Dedifferentiated amniotic fluid mesenchymal stem cell (primary cell): ENCODE data around the gene IGFBP1.
"Not testable (repeated sequence)": the region's sequence is repeated elsewhere in the genome, so short reads cannot be mapped to it uniquely, and the experiment has no call there.

Source experiments
- DNase-seq: peaks from one replicate; pipeline ENCODE4 v3.0.0-alpha.2; 2016; ENCODE audit errors: extremely low spot score

IGFBP1 gene

DNA sequence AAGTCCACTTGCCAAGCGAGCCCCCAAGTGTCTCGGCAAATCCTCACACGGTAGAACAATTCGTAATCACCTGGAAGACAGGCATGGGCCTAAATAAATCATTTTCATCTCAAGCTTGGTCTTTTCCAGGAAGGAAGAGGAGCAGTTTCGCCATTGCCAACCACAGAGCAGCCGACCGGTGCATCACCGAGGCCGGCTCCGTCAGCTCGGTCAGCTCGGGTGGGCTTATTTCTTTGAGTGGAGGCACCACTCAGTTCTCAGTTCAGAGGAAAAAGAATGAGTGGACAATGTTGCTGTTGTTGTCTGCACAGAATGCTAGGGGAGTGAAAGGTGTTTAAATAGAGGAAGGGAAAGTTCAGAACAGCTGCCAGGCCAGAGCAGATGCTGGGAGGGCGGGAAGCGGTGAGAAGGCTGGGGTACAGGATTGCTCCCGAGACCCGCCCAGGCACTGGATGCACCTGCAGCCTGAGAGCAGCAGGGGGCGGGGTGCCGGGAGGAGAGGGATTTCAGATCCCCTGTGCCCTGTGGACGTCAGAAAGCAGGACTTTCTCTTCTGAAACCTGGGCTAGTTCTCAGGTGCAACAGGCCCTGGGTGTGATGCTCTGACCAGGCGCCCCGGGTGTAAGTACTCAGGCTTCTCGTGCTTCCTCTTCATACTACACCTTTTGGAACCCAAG lies 50.5 kb downstream of the IGFBP1 start:
- DNase-seq: no peak

DNA sequence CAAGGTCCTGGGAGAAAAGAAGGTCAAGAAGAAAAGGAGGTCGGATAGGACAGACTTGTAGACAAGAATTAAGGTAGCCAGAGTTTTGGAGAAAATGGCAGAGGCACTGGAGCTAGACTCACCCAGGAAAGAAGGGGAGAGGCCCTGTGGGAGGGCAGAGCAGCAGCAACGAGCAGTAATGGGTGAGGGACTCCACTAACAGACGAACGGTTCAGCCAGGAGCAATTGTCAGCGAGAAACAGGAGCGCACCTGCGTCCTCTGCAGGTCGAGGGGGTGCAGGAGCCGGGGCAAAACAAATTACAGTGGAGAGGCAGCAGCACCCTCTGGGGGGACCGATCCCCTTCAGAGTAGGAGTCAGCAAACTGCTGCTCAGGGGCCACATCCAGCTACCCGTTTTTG lies 51.3 kb downstream of the IGFBP1 start:
- no peak for DNase-seq

DNA sequence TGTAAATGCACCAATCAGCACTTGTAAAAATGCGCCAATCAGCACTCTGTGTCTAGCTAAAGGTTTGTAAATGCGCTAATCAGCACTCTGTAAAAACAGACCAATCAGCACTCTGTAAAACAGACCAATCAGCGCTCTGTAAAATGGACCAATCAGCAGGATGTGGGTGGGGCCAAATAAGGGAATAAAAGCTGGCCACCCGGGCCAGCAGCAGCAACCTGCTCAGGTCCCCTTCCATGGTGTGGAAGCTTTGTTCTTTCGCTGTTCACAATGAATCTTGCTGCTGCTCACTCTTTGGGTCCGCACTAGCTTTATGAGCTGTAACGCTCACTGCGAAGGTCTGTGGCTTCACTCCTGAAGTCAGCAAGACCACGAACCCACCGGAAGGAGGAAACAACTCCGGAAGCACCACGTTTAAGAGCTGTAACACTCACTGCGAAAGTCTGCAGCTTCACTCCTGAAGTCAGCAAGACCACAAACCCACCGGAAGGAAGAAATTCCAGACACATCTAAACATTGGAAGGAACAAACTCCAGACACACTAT lies 52.0 kb downstream of the IGFBP1 start:
- not testable (repeated sequence) for DNase-seq

DNA sequence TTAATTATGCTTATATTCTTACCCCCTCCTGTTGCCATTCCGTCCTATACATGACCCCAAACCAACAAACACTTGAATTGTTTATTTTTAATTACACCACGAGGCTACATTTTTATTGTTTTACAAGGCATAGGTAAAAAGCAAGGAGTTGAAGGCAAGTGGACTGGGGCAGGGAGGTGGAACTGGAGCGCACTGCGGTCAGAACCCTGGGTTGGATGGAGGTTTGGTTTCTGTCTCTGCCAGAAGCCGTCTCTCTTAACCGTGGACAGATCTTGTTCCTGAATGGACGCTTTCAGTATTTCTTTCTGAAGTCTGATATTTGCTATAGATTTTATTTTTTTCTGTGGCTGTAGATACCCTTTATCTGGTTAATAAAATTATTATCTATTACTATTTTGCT lies 52.7 kb downstream of the IGFBP1 start:
- no peak for DNase-seq
